PC-9 (cell line): ENCODE data around the gene GMDS.

ENCODE experiments used
- CTCF ChIP-seq: fragments of 200-600 bp; sonication (generic); conservative IDR thresholded peaks from 2 replicates; pipeline ENCODE4 v1.6.1; 2017; ENCODE audit warnings: mixed run types, antibody characterized with exemption, mild to moderate bottlenecking, moderate library complexity
- EZH2 ChIP-seq: fragments of 200-600 bp; sonication (generic); IDR thresholded peaks from 2 replicates; pipeline ENCODE4 v1.8.0; 2017; ENCODE audit warnings: antibody characterized with exemption, low read depth

- no peak for TF ChIP-seq CTCF
- no peak for TF ChIP-seq EZH2
These were observed 128.9 kb downstream of the GMDS start for GRCh38 chr6:2116496-2116895.
